SK-N-SH treated with all-trans-retinoic acid at 6 μM for 48 hours (cell line): ENCODE data around the gene BICC1.

Experiments
- ARNTL ChIP-seq: fragments of 450-650 bp; formaldehyde crosslinking; IDR thresholded peaks from 2 replicates; pipeline ENCODE4 v1.5.0; 2020; ENCODE audit warnings: low read depth, mild to moderate bottlenecking, moderate library complexity, borderline replicate concordance
- ISL1 ChIP-seq: fragments of 250-450 bp; sonication (Bioruptor Pico); IDR thresholded peaks from 2 replicates; pipeline ENCODE4 v2.1.2; 2022; ENCODE audit warnings: mild to moderate bottlenecking, moderate library complexity
- RARB ChIP-seq: fragments of 250-450 bp; sonication (Bioruptor Pico); IDR thresholded peaks from 2 replicates; pipeline ENCODE4 v1.8.0; 2021; ENCODE audit warnings: mild to moderate bottlenecking, moderate library complexity
- TOX ChIP-seq: fragments of 250-450 bp; sonication (Bioruptor Pico); IDR thresholded peaks from 2 replicates; pipeline ENCODE4 v1.8.0; 2021; ENCODE audit warnings: mild to moderate bottlenecking, moderate library complexity, borderline replicate concordance

- TF ChIP-seq RARB (CRISPR knock-in tag): no peak
- TF ChIP-seq TOX (CRISPR knock-in tag): no peak
- TF ChIP-seq ISL1 (CRISPR knock-in tag): no peak
- no peak for TF ChIP-seq ARNTL (CRISPR knock-in tag)
These were observed 47.7 kb upstream of the BICC1 start for GRCh38 chr10:58464956-58465355.
